Measurements from ENCODE around the gene SMC4. TPM values are rescaled to one million over a fixed set of nuclear protein-coding genes. Genes with fewer than 3 reads are reported as not detected.
A peak's percentile ranks its signal among the peaks of the same experiment; 100 is the strongest.

SMC4 gene
- total and polyA plus RNA-seq, 2 of the 13 experiments (the other 11 are each of a cell fraction or from before 2014, with no cell fraction given): 19.2 to 74.3 TPM

DNA sequence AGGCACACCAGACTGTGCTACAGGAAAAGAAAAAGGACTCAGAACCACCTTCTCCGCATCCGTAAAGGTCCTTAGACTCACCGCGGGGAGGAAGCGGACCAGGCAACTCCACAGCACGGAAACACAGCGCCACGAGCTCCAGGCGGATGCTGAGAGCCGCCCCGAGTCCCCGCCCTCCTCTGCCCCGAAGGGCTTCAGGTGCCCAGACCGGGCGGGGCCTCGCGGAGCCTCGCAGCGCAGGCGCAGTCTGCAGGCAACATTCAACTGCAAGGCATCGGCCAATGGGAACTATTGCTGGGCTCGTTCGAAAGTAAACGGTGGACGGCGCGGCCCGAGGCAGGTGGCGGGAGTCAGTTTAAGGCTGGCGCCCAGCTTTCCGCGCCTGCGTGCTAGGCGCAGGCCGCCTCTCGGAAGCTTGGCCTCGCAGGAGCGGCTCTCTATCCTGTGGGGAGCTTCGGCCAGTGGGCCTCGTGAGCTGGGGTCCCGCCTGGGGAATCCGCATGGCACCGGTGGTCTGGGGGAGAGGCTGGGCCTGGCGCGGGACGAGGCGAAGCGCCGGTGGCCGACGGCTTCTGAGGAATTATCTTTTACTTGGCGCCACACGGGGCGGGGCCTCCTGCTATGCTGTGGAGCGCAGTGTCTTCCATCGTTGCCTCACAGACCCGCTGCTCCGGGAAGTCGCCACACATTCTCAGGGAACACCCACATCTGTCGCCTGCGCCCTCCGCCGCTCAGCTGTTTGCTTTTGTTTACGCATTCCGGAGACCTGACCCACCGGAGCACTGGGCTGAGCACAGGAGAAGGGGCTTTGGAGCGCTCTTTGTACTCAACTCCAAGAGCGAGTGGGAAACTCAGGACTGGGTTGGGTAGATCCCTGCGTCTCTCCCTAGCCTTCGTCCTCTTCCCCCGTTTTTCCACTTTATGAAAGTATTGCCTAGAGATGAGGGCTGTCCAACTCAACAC lies 50.5 kb downstream of the SMC4 start, which contains the start of gene TRIM59 (continued):
- TF ChIP-seq, protein P1, sequence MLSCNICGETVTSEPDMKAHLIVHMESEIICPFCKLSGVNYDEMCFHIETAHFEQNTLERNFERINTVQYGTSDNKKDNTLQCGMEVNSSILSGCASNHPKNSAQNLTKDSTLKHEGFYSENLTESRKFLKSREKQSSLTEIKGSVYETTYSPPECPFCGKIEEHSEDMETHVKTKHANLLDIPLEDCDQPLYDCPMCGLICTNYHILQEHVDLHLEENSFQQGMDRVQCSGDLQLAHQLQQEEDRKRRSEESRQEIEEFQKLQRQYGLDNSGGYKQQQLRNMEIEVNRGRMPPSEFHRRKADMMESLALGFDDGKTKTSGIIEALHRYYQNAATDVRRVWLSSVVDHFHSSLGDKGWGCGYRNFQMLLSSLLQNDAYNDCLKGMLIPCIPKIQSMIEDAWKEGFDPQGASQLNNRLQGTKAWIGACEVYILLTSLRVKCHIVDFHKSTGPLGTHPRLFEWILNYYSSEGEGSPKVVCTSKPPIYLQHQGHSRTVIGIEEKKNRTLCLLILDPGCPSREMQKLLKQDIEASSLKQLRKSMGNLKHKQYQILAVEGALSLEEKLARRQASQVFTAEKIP (CRISPR knock-in tag; IDR thresholded peaks at IDR 0.05; ENCODE audit: borderline replicate concordance): no peak
- TF ChIP-seq, protein P2, sequence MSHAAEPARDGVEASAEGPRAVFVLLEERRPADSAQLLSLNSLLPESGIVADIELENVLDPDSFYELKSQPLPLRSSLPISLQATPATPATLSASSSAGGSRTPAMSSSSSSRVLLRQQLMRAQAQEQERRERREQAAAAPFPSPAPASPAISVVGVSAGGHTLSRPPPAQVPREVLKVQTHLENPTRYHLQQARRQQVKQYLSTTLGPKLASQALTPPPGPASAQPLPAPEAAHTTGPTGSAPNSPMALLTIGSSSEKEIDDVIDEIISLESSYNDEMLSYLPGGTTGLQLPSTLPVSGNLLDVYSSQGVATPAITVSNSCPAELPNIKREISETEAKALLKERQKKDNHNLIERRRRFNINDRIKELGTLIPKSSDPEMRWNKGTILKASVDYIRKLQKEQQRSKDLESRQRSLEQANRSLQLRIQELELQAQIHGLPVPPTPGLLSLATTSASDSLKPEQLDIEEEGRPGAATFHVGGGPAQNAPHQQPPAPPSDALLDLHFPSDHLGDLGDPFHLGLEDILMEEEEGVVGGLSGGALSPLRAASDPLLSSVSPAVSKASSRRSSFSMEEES (CRISPR knock-in tag; IDR thresholded peaks at IDR 0.05): no peak
- TF ChIP-seq, protein P3, sequence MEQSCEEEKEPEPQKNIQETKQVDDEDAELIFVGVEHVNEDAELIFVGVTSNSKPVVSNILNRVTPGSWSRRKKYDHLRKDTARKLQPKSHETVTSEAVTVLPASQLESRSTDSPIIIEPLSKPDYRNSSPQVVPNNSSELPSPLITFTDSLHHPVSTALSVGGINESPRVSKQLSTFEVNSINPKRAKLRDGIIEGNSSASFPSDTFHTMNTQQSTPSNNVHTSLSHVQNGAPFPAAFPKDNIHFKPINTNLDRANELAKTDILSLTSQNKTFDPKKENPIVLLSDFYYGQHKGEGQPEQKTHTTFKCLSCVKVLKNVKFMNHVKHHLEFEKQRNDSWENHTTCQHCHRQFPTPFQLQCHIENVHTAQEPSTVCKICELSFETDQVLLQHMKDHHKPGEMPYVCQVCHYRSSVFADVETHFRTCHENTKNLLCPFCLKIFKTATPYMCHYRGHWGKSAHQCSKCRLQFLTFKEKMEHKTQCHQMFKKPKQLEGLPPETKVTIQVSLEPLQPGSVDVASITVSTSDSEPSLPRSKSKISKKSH (CRISPR knock-in tag; IDR thresholded peaks at IDR 0.05; ENCODE audit: borderline replicate concordance): 0 out of 2 replicates have a peak, but pooled peaks have one; percentile 9
- TF ChIP-seq ZNF350 (CRISPR knock-in tag; IDR thresholded peaks at IDR 0.05; ENCODE audit: borderline replicate concordance, low read depth): 0 out of 2 replicates have a peak, but pooled peaks have one; percentile 32
- TF ChIP-seq SIN3B (IDR thresholded peaks at IDR 0.05; ENCODE audit: low read length): no peak
- no peak; the same call in 1 of the 2 replicates for TF ChIP-seq ARNT2 (CRISPR knock-in tag; IDR thresholded peaks at IDR 0.05; ENCODE audit: low read depth)
- TF ChIP-seq, protein P4, sequence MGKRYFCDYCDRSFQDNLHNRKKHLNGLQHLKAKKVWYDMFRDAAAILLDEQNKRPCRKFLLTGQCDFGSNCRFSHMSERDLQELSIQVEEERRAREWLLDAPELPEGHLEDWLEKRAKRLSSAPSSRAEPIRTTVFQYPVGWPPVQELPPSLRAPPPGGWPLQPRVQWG (CRISPR knock-in tag; IDR thresholded peaks at IDR 0.05; ENCODE audit: borderline replicate concordance, low read depth): no peak
- TF ChIP-seq KMT2A (CRISPR knock-in tag; IDR thresholded peaks at IDR 0.05): 0 out of 2 replicates have a peak, but pooled peaks have one; percentile 25
- no peak for TF ChIP-seq ZMYM2 (CRISPR knock-in tag; IDR thresholded peaks at IDR 0.05)
- TF ChIP-seq REXO4 (CRISPR knock-in tag; IDR thresholded peaks at IDR 0.05; ENCODE audit: borderline replicate concordance): no peak
- no peak for TF ChIP-seq TAF15 (IDR thresholded peaks at IDR 0.05; ENCODE audit: low read depth, low read length, poor library complexity, severe bottlenecking)
- peak; percentile 53 for TF ChIP-seq POLR2AphosphoS5 (IDR thresholded peaks at IDR 0.05; ENCODE audit: low read depth, low read length)
- TF ChIP-seq KDM6A (CRISPR knock-in tag; IDR thresholded peaks at IDR 0.05; ENCODE audit: low read depth): no peak
- no peak for TF ChIP-seq MED8 (CRISPR knock-in tag; IDR thresholded peaks at IDR 0.05; ENCODE audit: insufficient replicate concordance)
- TF ChIP-seq ZNF777 (CRISPR knock-in tag; IDR thresholded peaks at IDR 0.05): peak; percentile 66; the same call in 1 of the 2 replicates
- TF ChIP-seq, protein P5, sequence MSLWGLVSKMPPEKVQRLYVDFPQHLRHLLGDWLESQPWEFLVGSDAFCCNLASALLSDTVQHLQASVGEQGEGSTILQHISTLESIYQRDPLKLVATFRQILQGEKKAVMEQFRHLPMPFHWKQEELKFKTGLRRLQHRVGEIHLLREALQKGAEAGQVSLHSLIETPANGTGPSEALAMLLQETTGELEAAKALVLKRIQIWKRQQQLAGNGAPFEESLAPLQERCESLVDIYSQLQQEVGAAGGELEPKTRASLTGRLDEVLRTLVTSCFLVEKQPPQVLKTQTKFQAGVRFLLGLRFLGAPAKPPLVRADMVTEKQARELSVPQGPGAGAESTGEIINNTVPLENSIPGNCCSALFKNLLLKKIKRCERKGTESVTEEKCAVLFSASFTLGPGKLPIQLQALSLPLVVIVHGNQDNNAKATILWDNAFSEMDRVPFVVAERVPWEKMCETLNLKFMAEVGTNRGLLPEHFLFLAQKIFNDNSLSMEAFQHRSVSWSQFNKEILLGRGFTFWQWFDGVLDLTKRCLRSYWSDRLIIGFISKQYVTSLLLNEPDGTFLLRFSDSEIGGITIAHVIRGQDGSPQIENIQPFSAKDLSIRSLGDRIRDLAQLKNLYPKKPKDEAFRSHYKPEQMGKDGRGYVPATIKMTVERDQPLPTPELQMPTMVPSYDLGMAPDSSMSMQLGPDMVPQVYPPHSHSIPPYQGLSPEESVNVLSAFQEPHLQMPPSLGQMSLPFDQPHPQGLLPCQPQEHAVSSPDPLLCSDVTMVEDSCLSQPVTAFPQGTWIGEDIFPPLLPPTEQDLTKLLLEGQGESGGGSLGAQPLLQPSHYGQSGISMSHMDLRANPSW (CRISPR knock-in tag; IDR thresholded peaks at IDR 0.05; ENCODE audit: borderline replicate concordance): no peak
- peak; percentile 39; the same call in 1 of the 2 replicates for TF ChIP-seq SAP130 (CRISPR knock-in tag; IDR thresholded peaks at IDR 0.05; ENCODE audit: low read depth)
